Raji (cell line): ENCODE results near the gene MYO1A.

Experiments
- POLR2A ChIP-seq: IDR thresholded peaks from 2 replicates; pipeline ENCODE4 v1.6.1; 2011; ENCODE audit warnings: low read depth, low read length, control low read depth; ENCODE audit not compliant: insufficient read depth

MYO1A gene

DNA sequence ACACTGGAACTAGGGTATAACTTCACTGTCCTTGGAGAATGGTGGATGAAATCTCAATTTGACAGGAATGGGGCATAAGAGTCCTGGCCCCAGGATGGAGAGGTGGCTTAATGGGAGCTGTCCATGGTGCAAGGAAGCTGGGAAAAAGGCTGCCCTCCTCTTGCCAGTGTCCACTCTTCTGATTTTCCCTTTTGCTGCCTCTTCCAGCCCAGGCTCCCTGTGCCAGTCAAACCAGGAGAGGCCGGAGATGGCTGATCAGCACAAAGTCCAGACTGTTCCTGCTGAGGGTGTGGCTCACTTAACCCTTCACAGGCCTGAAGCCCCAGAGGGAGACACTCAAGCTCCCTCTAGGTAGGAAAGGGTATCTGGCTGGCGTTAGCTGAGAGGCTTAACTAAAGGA, at the start of gene MYO1A:
MYO1A (minus strand) TSS at position 240 of the 400 bp plus-strand sequence. CDS start 1,806 bp downstream, outside the sequence.
- TF ChIP-seq POLR2A: no peak

DNA sequence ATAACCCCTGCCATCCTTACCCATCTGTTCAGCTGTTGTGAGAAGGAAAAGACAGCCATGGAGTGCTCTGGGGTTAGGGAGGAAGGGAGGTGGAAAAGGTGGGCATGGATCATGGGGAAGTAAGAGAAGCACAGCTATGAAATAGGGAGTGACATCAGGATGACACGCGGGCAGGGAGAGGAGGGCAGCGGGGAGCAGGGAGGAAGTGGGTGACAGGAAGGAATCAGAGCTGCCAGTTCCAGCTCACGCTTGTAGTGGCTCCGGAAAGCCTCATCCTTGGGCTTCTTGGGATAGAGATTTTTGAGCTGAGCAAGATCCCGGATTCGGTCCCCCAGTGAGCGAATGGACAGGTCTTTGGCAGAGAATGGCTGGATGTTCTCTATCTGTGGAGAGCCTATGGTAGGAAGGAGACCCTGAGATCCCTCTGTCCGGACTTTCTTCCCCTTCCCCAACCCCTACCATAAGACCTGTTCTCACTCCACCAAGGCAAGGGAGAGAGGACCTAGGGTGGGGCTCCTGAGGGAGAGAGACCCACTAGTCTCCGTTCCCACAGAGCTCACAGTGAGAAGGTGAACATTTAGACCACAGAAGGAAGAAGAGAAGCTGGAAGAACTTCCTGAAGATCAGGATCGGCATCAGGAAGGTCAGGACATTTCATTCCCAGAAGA, 49.3 kb upstream of the MYO1A start:
- no peak for TF ChIP-seq POLR2A

GRCh38 chr12:57098546-57098945, 48.6 kb upstream of the MYO1A start:
- TF ChIP-seq POLR2A: no peak

GRCh38 chr12:57097554-57097835, 47.6 kb upstream of the MYO1A start:
- TF ChIP-seq POLR2A: no peak

GRCh38 chr12:57096748-57097553, 47.0 kb upstream of the MYO1A start:
- no peak for TF ChIP-seq POLR2A

DNA sequence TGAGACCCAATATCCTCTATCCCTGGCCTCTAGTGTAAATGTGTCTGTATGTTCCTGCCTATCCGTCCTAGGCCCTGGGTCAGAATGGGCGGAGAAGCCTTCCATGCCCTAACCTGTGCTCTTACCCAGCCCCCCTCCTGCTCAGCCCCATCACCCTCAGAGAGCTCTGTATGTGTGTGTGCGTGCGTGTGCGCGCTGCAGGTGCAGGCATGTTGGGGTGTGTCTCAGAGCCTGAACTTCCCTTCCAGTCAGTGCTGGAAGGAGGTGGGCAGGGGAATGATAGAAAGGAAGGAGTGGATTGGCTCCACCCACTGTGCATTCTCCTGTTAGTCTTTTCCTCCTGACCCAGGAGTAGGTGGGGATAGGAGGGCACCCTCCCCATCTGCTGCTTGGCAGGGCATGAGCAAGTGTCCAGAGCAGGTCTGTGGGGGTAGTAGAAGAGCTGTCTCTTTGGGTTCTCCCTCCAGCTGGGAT, 46.2 kb upstream of the MYO1A start:
- TF ChIP-seq POLR2A: no peak

GRCh38 chr12:57095440-57095839, 45.5 kb upstream of the MYO1A start:
- 0 out of 2 replicates have a peak, but pooled peaks have one; percentile 18 for TF ChIP-seq POLR2A

GRCh38 chr12:57094208-57095160, 44.6 kb upstream of the MYO1A start:
- peak; percentile 20; the same call in 1 of the 2 replicates for TF ChIP-seq POLR2A

- peak; percentile 4; the same call in 1 of the 2 replicates for TF ChIP-seq POLR2A
Observed at GRCh38 chr12:57093415-57094207, 43.7 kb upstream of the MYO1A start.

- TF ChIP-seq POLR2A: no peak
Observed at GRCh38 chr12:57092876-57093414, 43.0 kb upstream of the MYO1A start.

GRCh38 chr12:57092529-57092862, 42.6 kb upstream of the MYO1A start:
- no peak for TF ChIP-seq POLR2A

DNA sequence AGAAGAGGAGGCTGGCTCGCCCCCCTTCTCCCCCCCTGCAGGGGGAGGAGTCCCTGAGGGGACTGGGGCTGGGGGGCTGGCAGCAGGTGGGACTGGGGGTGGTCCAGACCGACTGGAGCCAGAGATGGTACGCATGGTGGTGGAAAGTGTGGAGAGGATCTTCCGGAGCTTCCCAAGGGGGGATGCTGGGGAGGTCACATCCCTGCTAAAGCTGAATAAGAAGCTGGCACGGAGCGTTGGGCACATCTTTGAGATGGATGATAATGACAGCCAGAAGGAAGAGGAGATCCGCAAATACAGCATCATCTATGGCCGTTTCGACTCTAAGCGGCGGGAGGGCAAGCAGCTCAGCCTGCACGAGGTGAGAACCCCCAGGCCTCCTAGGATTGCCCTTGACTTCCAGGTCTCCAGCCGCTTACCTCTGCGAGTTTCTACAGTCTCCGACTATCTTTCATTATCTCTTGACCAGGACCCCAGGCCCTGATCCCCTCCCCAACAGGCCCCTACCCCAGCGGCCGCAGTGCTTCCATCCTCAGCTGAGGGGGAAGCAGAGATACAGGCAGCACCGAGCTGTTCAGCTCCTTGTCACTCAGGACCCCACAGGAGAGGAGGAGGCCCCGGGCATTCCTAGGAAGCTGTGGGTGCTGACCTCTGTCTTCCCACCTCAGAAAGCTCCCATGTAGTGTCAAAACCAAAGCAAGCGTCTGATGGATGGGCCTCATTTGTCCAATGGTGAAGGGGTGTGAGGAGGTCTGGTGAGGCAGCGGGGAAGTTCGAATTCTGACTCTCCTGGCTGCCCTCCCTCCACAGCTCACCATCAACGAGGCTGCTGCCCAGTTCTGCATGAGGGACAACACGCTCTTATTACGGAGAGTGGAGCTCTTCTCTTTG, 42.0 kb upstream of the MYO1A start:
- TF ChIP-seq POLR2A: no peak

DNA sequence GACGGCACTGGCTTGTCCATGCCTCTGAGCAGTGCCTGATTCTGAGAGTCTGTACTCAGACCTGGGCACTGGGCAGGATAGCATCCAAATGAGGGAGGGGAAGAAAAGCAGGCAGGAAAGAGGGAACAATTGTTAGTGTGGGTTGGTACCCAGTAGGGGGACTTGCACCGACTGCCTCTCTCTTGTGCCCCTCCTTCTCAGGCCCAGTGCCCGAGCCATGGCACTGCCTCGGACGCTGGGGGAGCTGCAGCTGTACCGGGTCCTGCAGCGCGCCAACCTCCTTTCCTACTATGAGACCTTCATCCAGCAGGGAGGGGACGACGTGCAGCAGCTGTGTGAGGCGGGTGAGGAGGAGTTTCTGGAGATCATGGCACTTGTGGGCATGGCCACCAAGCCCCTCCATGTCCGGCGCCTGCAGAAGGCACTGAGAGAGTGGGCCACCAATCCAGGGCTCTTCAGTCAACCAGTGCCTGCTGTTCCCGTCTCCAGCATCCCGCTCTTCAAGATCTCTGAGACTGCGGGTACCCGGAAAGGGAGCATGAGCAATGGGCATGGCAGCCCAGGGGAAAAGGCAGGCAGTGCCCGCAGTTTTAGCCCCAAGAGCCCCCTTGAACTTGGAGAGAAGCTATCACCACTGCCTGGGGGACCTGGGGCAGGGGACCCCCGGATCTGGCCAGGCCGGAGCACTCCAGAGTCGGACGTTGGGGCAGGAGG, 41.2 kb upstream of the MYO1A start:
- no peak for TF ChIP-seq POLR2A
